HCT116 (cell line): Measurements from ENCODE around the gene PAQR3.

Experiments used
- CTCF ChIP-seq, 3 experiments: fragments of 200-600 bp in 1 of 3; sonication (generic) in 1 of 3; IDR thresholded peaks in 2 of 3; conservative IDR thresholded peaks in 1 of 3; 2 replicates each; pipeline ENCODE4 v1.5.1; 2012 to 2017; ENCODE audit warnings: low read depth in 2 of 3, low read length in 2 of 3, antibody characterized with exemption in 1 of 3, borderline replicate concordance in 1 of 3, control low read depth in 1 of 3, mild to moderate bottlenecking in 1 of 3, mixed read lengths in 1 of 3, mixed run types in 1 of 3, moderate library complexity in 1 of 3; ENCODE audit not compliant: insufficient read depth in 1 of 3
- EGR1 ChIP-seq: IDR thresholded peaks from 2 replicates; pipeline ENCODE4 v1.6.1; 2012; ENCODE audit warnings: low read depth
- EZH2 ChIP-seq: fragments of 200-600 bp; sonication (generic); IDR thresholded peaks from 2 replicates; pipeline ENCODE4 v1.6.1; 2017; ENCODE audit warnings: antibody characterized with exemption, mixed run types
- FOSL1 ChIP-seq: IDR thresholded peaks from 2 replicates; pipeline ENCODE4 v1.6.1; 2012; ENCODE audit warnings: low read depth
- POLR2A ChIP-seq: IDR thresholded peaks from 2 replicates; pipeline ENCODE4 v1.7.0; 2011; ENCODE audit warnings: borderline replicate concordance; ENCODE audit not compliant: insufficient read depth, insufficient read length; ENCODE audit errors: extremely low read depth
- SIN3A ChIP-seq: IDR thresholded peaks from 2 replicates; pipeline ENCODE4 v1.6.1; 2012; ENCODE audit warnings: low read depth
- SP1 ChIP-seq: IDR thresholded peaks from 2 replicates; pipeline ENCODE4 v1.6.1; 2012; ENCODE audit warnings: low read depth
- SRF ChIP-seq: IDR thresholded peaks from 2 replicates; pipeline ENCODE4 v1.6.1; 2012; ENCODE audit warnings: low read depth
- ZFX ChIP-seq: fragments of 450-650 bp; IDR thresholded peaks from 2 replicates; pipeline ENCODE4 v1.6.1; 2017
- TF ChIP-seq, protein P1 (sequence below): IDR thresholded peaks from 2 replicates; pipeline ENCODE4 v1.6.1; 2012; ENCODE audit warnings: low read depth
- TF ChIP-seq, protein P2 (sequence below): IDR thresholded peaks from 2 replicates; pipeline ENCODE4 v1.6.1; 2012

DNA sequence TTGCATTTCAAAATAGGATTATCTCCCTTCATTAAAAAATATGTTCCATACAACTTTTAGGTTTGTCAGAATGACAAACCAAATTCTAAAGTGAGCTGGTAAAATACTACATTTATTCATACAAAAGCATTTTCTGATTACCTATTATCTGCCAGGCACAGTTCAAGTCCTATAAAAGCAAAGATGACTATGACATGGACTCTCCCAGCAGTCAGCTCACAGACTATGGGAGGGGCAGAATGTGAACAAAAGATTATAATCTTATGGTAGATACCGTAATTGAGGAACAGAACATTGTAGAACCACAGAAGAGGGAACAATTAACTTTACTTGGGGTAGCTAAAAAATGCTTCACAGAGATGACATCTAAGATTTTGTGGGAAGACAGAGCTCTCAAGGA lies 12.4 kb downstream of the PAQR3 start:
- TF ChIP-seq CTCF (IDR thresholded peaks at IDR 0.05 in 2 of 3, conservative IDR thresholded peaks at IDR 0.05 in 1 of 3; ENCODE audit: borderline replicate concordance in 1 of 3, insufficient read depth in 1 of 3, low read depth in 2 of 3, low read length in 2 of 3), result no peak
- no peak for TF ChIP-seq SIN3A
- no peak for TF ChIP-seq POLR2A
- TF ChIP-seq FOSL1, result no peak
- TF ChIP-seq, protein P1, sequence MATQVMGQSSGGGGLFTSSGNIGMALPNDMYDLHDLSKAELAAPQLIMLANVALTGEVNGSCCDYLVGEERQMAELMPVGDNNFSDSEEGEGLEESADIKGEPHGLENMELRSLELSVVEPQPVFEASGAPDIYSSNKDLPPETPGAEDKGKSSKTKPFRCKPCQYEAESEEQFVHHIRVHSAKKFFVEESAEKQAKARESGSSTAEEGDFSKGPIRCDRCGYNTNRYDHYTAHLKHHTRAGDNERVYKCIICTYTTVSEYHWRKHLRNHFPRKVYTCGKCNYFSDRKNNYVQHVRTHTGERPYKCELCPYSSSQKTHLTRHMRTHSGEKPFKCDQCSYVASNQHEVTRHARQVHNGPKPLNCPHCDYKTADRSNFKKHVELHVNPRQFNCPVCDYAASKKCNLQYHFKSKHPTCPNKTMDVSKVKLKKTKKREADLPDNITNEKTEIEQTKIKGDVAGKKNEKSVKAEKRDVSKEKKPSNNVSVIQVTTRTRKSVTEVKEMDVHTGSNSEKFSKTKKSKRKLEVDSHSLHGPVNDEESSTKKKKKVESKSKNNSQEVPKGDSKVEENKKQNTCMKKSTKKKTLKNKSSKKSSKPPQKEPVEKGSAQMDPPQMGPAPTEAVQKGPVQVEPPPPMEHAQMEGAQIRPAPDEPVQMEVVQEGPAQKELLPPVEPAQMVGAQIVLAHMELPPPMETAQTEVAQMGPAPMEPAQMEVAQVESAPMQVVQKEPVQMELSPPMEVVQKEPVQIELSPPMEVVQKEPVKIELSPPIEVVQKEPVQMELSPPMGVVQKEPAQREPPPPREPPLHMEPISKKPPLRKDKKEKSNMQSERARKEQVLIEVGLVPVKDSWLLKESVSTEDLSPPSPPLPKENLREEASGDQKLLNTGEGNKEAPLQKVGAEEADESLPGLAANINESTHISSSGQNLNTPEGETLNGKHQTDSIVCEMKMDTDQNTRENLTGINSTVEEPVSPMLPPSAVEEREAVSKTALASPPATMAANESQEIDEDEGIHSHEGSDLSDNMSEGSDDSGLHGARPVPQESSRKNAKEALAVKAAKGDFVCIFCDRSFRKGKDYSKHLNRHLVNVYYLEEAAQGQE, result no peak
- TF ChIP-seq EZH2, result no peak
- no peak for TF ChIP-seq SP1
- TF ChIP-seq ZFX, result no peak
- no peak for TF ChIP-seq SRF
- TF ChIP-seq, protein P2, sequence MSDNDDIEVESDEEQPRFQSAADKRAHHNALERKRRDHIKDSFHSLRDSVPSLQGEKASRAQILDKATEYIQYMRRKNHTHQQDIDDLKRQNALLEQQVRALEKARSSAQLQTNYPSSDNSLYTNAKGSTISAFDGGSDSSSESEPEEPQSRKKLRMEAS, result no peak
- TF ChIP-seq EGR1, result no peak
